ENCODE data around the gene PRIM2.
"Not testable (repeated sequence)": the region's sequence is repeated elsewhere in the genome, so short reads cannot be mapped to it uniquely, and the experiment has no call there.

DNA sequence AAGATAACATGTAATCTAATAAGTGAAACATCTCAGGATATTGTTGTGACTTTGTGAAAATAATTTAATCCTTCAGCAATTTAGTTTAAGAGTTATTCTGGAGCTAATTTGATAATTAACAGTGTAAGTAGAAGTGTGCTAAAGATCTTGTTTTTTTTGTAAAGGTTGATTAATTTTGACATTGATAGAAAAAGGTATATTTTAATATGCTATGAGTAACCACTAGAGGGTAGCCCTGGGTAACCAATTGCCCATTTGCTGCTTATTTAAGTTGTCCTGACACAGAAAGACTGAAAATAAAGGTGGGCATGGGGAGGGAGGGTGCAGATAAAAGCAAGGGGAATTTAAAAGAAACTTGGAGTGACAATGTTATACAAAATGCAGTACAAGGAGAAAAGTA is 262.1 kb downstream of the PRIM2 start:
- not testable (repeated sequence) for TF ChIP-seq POLR2AphosphoS5 (IDR thresholded peaks at IDR 0.05; ENCODE audit: low read depth, low read length); POLR2A (IDR thresholded peaks at IDR 0.05; ENCODE audit: borderline replicate concordance, extremely low read depth, insufficient read depth, insufficient read length); SRF (IDR thresholded peaks at IDR 0.05; ENCODE audit: low read depth); CEBPB (IDR thresholded peaks at IDR 0.05; ENCODE audit: low read depth); YY1 (IDR thresholded peaks at IDR 0.05; ENCODE audit: extremely low read depth, insufficient replicate concordance, low read depth, low read length); SIN3A (IDR thresholded peaks at IDR 0.05; ENCODE audit: low read depth); EZH2 (IDR thresholded peaks at IDR 0.05)
- TF ChIP-seq, protein P1, sequence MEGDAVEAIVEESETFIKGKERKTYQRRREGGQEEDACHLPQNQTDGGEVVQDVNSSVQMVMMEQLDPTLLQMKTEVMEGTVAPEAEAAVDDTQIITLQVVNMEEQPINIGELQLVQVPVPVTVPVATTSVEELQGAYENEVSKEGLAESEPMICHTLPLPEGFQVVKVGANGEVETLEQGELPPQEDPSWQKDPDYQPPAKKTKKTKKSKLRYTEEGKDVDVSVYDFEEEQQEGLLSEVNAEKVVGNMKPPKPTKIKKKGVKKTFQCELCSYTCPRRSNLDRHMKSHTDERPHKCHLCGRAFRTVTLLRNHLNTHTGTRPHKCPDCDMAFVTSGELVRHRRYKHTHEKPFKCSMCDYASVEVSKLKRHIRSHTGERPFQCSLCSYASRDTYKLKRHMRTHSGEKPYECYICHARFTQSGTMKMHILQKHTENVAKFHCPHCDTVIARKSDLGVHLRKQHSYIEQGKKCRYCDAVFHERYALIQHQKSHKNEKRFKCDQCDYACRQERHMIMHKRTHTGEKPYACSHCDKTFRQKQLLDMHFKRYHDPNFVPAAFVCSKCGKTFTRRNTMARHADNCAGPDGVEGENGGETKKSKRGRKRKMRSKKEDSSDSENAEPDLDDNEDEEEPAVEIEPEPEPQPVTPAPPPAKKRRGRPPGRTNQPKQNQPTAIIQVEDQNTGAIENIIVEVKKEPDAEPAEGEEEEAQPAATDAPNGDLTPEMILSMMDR (IDR thresholded peaks at IDR 0.05 in 2 of 3, conservative IDR thresholded peaks at IDR 0.05 in 1 of 3; ENCODE audit: borderline replicate concordance in 1 of 3, insufficient read depth in 1 of 3, low read depth in 2 of 3, low read length in 2 of 3) = peak in 1 of 3 experiments; percentile 28; a peak in 1 of 6 replicates
- TF ChIP-seq RAD21 (IDR thresholded peaks at IDR 0.05; ENCODE audit: low read depth) = 0 out of 2 replicates have a peak, but pooled peaks have one; percentile 14
- TF ChIP-seq, protein P2, sequence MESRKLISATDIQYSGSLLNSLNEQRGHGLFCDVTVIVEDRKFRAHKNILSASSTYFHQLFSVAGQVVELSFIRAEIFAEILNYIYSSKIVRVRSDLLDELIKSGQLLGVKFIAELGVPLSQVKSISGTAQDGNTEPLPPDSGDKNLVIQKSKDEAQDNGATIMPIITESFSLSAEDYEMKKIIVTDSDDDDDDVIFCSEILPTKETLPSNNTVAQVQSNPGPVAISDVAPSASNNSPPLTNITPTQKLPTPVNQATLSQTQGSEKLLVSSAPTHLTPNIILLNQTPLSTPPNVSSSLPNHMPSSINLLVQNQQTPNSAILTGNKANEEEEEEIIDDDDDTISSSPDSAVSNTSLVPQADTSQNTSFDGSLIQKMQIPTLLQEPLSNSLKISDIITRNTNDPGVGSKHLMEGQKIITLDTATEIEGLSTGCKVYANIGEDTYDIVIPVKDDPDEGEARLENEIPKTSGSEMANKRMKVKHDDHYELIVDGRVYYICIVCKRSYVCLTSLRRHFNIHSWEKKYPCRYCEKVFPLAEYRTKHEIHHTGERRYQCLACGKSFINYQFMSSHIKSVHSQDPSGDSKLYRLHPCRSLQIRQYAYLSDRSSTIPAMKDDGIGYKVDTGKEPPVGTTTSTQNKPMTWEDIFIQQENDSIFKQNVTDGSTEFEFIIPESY (IDR thresholded peaks at IDR 0.05; ENCODE audit: extremely low read depth, insufficient replicate concordance, low read length) = not testable (repeated sequence)

All from HCT116 (cell line).